MM.1S (cell line): Measurements from ENCODE around the gene CNTN5.

Experiments
- DNase-seq: peaks from one replicate; pipeline ENCODE4 v3.0.0-alpha.2; 2015
- H2AFZ ChIP-seq: fragments of 300-600 bp; sonication (generic); 2 replicates; pipeline ENCODE4 v1.6.0; 2016; ENCODE audit warnings: antibody characterized with exemption, low read length
- H3F3A ChIP-seq: fragments of 300-600 bp; sonication (generic); 2 replicates; pipeline ENCODE4 v1.6.1; 2016; ENCODE audit warnings: mild to moderate bottlenecking, antibody characterized with exemption, low read length, moderate library complexity, mixed read lengths; ENCODE audit not compliant: insufficient read depth
- H3K27ac ChIP-seq: fragments of 300-600 bp; sonication (generic); 2 replicates; pipeline ENCODE4 v1.5.1; 2016; ENCODE audit warnings: mild to moderate bottlenecking, low read length
- H3K27me3 ChIP-seq: fragments of 300-600 bp; sonication (generic); replicated peaks from 2 replicates; pipeline ENCODE4 v1.6.0; 2016; ENCODE audit warnings: low read length; ENCODE audit not compliant: insufficient read depth
- H3K36me3 ChIP-seq: fragments of 300-600 bp; sonication (generic); replicated peaks from 2 replicates; pipeline ENCODE4 v1.6.1; 2016; ENCODE audit warnings: mild to moderate bottlenecking, low read length, mixed read lengths; ENCODE audit not compliant: insufficient read depth
- H3K4me1 ChIP-seq: fragments of 300-600 bp; sonication (generic); 2 replicates; pipeline ENCODE4 v1.6.1; 2016; ENCODE audit warnings: low read length, mixed read lengths
- H3K4me2 ChIP-seq: fragments of 300-600 bp; sonication (generic); 2 replicates; pipeline ENCODE4 v1.6.0; 2016; ENCODE audit warnings: low read depth, low read length
- H3K4me3 ChIP-seq: fragments of 300-600 bp; sonication (generic); 2 replicates; pipeline ENCODE4 v1.5.1; 2016; ENCODE audit warnings: low read length, mixed read lengths
- H3K79me2 ChIP-seq: fragments of 300-600 bp; sonication (generic); 2 replicates; pipeline ENCODE4 v1.6.1; 2016; ENCODE audit warnings: mixed run types, low read length, mixed read lengths
- H3K9ac ChIP-seq: fragments of 300-600 bp; sonication (generic); 2 replicates; pipeline ENCODE4 v1.6.1; 2016; ENCODE audit warnings: low read length, mixed read lengths
- H3K9me2 ChIP-seq: fragments of 300-600 bp; sonication (generic); replicated peaks from 2 replicates; pipeline ENCODE4 v1.6.1; 2016; ENCODE audit warnings: mild to moderate bottlenecking, low read length, mixed read lengths; ENCODE audit not compliant: insufficient read depth
- H3K9me3 ChIP-seq: fragments of 300-600 bp; sonication (generic); replicated peaks from 2 replicates; pipeline ENCODE4 v1.6.1; 2016; ENCODE audit warnings: mild to moderate bottlenecking, low read length, mixed read lengths; ENCODE audit not compliant: insufficient read depth
- H4K20me1 ChIP-seq: fragments of 300-600 bp; sonication (generic); 2 replicates; pipeline ENCODE4 v1.6.1; 2016; ENCODE audit warnings: mild to moderate bottlenecking, low read length, moderate library complexity, mixed read lengths; ENCODE audit not compliant: insufficient read depth
- EZH2 ChIP-seq: fragments of 300-600 bp; sonication (generic); optimal IDR thresholded peaks from 2 replicates; pipeline ENCODE3; 2017; ENCODE audit warnings: low read depth, mild to moderate bottlenecking, antibody characterized with exemption, low read length, mixed read lengths
- EZH2phosphoT487 ChIP-seq: fragments of 300-600 bp; sonication (generic); IDR thresholded peaks from 2 replicates; pipeline ENCODE4 v1.6.1; 2018; ENCODE audit warnings: antibody characterized with exemption, low read length
- TF ChIP-seq, protein P1 (sequence below): fragments of 300-600 bp; sonication (generic); IDR thresholded peaks from 2 replicates; pipeline ENCODE4 v1.5.1; 2016; ENCODE audit warnings: antibody characterized with exemption, low read length, mixed read lengths

Gene CNTN5

DNA sequence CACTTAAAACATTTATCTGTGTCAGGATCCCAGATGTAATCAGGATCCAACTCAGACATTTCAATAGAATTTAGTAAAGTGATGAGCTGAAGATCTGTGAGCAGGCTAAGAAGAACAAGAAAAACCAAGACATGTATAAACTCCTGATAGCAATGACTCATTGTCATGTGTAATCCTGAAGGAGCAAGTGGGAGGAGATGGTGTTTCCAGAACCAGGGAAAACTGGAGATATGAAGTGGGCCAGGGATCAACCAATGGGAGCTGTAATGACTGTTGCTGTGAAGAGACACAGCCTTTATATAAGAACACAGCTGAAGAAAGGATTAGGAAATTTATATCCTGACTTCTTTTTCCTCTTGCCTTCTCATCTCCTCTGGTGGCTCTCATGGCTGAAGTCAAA is 983.8 kb downstream of the CNTN5 start:
- H3F3A ChIP-seq = no peaks in the 10 kb centered on the region
- no peak overlapping the region for H3K4me3 ChIP-seq
- no peak overlapping the region for H3K9ac ChIP-seq
- no peak overlapping the region for H3K4me2 ChIP-seq
- no peaks in the 10 kb centered on the region for H3K27me3 ChIP-seq
- H3K4me1 ChIP-seq = no peaks in the 10 kb centered on the region
- no peaks in the 10 kb centered on the region for H4K20me1 ChIP-seq
- H2AFZ ChIP-seq = no peak overlapping the region
- H3K27ac ChIP-seq = no peak overlapping the region
- no peak for TF ChIP-seq EZH2phosphoT487
- no peak for TF ChIP-seq EZH2
- TF ChIP-seq, protein P1, sequence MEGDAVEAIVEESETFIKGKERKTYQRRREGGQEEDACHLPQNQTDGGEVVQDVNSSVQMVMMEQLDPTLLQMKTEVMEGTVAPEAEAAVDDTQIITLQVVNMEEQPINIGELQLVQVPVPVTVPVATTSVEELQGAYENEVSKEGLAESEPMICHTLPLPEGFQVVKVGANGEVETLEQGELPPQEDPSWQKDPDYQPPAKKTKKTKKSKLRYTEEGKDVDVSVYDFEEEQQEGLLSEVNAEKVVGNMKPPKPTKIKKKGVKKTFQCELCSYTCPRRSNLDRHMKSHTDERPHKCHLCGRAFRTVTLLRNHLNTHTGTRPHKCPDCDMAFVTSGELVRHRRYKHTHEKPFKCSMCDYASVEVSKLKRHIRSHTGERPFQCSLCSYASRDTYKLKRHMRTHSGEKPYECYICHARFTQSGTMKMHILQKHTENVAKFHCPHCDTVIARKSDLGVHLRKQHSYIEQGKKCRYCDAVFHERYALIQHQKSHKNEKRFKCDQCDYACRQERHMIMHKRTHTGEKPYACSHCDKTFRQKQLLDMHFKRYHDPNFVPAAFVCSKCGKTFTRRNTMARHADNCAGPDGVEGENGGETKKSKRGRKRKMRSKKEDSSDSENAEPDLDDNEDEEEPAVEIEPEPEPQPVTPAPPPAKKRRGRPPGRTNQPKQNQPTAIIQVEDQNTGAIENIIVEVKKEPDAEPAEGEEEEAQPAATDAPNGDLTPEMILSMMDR = no peak
- no peaks in the 10 kb centered on the region for H3K9me2 ChIP-seq
- no peaks in the 10 kb centered on the region for H3K36me3 ChIP-seq
- no peaks in the 10 kb centered on the region for H3K9me3 ChIP-seq
- no peak for DNase-seq
- no peaks in the 10 kb centered on the region for H3K79me2 ChIP-seq

DNA sequence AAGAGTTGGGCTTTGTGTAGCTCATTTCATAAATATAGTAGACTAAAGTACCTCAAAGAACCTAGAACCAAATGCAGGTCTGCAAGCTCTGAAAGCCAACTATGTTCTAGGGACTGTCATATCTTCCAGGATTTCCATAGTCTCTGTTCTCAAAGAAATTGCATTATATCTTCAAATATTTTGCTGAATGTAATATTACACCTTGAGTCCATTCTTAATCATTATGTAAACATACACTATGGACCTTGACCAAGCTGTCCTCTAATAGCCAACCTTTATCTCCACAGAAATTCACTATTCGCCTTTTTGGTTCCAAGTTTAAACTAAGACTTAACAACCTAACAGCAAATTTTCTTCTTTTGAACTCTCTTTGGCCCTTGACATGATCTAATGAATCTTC is 987.7 kb downstream of the CNTN5 start:
- Histone ChIP-seq H3K4me1 (no peaks in the 10 kb centered on the region), H3K4me2 (no peak overlapping the region)
- TF ChIP-seq EZH2phosphoT487 (no peak), EZH2 (no peak)
- TF ChIP-seq, protein P1 = no peak

DNA sequence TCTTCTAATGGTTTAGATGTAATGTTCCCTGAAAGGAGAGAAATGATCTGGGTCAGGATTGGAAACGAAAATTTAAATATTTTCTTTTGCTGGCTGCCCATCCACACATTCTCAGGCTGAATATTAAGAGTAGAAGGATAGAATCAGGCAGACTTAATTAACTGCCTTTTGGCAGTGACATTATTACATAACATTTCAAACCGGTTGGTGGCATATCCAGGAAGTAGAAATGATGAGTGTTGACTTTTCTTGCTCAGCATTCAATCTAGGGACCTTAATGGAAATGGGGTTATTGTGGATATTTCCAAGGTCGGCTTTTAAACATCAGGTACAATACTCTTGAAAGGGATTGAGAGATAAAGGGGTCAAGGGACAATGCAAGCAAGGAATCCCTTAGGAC is 989.0 kb downstream of the CNTN5 start:
- TF ChIP-seq EZH2phosphoT487 (no peak), EZH2 (no peak)
- TF ChIP-seq, protein P1 = no peak
- Histone ChIP-seq H3K4me3 (no peak overlapping the region), H3K4me2 (no peak overlapping the region), H3F3A (no peaks in the 10 kb centered on the region), H3K4me1 (no peaks in the 10 kb centered on the region), H3K9me3 (no peaks in the 10 kb centered on the region), H3K79me2 (no peaks in the 10 kb centered on the region), H3K9me2 (no peaks in the 10 kb centered on the region), H3K9ac (no peak overlapping the region), H2AFZ (no peak overlapping the region), H3K27ac (no peak overlapping the region), H3K36me3 (no peaks in the 10 kb centered on the region), H4K20me1 (no peaks in the 10 kb centered on the region), H3K27me3 (no peaks in the 10 kb centered on the region)
- DNase-seq = no peak

More for the DNA sequence above, 987.7 kb downstream of the CNTN5 start:
- Histone ChIP-seq H3K4me3 (no peak overlapping the region), H2AFZ (no peak overlapping the region), H3F3A (no peaks in the 10 kb centered on the region), H4K20me1 (no peaks in the 10 kb centered on the region), H3K36me3 (no peaks in the 10 kb centered on the region), H3K9me3 (no peaks in the 10 kb centered on the region), H3K27me3 (no peaks in the 10 kb centered on the region), H3K9ac (no peak overlapping the region), H3K9me2 (no peaks in the 10 kb centered on the region), H3K79me2 (no peaks in the 10 kb centered on the region), H3K27ac (no peak overlapping the region)
- no peak for DNase-seq
